HepG2 (cell line): ENCODE results near the gene THOC2. TPM values are rescaled to one million over a fixed set of nuclear protein-coding genes. Genes with fewer than 3 reads are reported as not detected.

ENCODE experiments used
- ATAC-seq: fragments of 200-7000 bp; cut with Tn5 transposase; 3 replicates; pipeline ENCODE4 v1.9.1; 2020; ENCODE audit warnings: mild to moderate bottlenecking, moderate library complexity
- BruUV-seq: library from RNA; stranded (reverse); fragments of 400-500 nt; replicated peaks from 2 replicates; lab custom pipeline; 2021; lab: Mats Ljungman, UMichigan
- CTCF ChIA-PET: fragments of 300-600 bp; formaldehyde crosslinking; extraction: SDS; loops from one replicate; lab custom pipeline; 2021; ENCODE audit warnings: low total read pairs, inconsistent platforms, low intra/inter-chr PET ratio; lab: Yijun Ruan, JAX
- POLR2A ChIA-PET: fragments of 350-600 bp; sonication (Branson Sonifier 250); formaldehyde crosslinking; loops from one replicate; lab custom pipeline; 2020; ENCODE audit warnings: antibody characterized with exemption, inconsistent platforms; lab: Yijun Ruan, JAX
- DNase-seq: peaks from one replicate; pipeline ENCODE4 v3.0.0-alpha.2; 2015; ENCODE audit warnings: low spot score
- FAIRE-seq: peaks from 3 replicates; lab custom pipeline; 2011; peaks lifted over from hg19 to GRCh38; lab: Jason Lieb, UNC
- H2AFZ ChIP-seq: one replicate; pipeline ENCODE4 v1.6.1; 2011; ENCODE audit warnings: low read length, inconsistent platforms
- H3K27ac ChIP-seq: fragments of 300-600 bp; 3 replicates; pipeline ENCODE4 v1.8.0; 2011; ENCODE audit warnings: mixed run types, mild to moderate bottlenecking, mixed read lengths, low read length, inconsistent platforms; ENCODE audit not compliant: insufficient read depth; ENCODE audit errors: extremely low read length
- H3K27me3 ChIP-seq, 2 experiments: fragments of 200-600 bp in 1 of 2; 2 replicates in 1 of 2; 3 replicates in 1 of 2; pipeline versions ENCODE4 v1.6.0 to v1.8.0; 2011; ENCODE audit warnings: low read length in 2 of 2, mild to moderate bottlenecking in 2 of 2, moderate library complexity in 2 of 2, inconsistent platforms in 1 of 2; ENCODE audit not compliant: insufficient read depth in 2 of 2, control insufficient read depth in 1 of 2
- H3K36me3 ChIP-seq, 2 experiments: fragments of 200-600 bp in 1 of 2; replicated peaks in 1 of 2; 2 replicates in 1 of 2; 3 replicates in 1 of 2; pipeline versions ENCODE4 v1.5.1 to v1.8.0; 2011; ENCODE audit warnings: low read length in 2 of 2, inconsistent platforms in 1 of 2; ENCODE audit not compliant: insufficient read depth in 2 of 2, control insufficient read depth in 1 of 2
- H3K4me1 ChIP-seq: 2 replicates; pipeline ENCODE4 v1.5.1; 2012; ENCODE audit warnings: low read length, inconsistent platforms; ENCODE audit not compliant: insufficient read depth
- H3K4me2 ChIP-seq: 2 replicates; pipeline ENCODE4 v1.6.0; 2011; ENCODE audit warnings: low read depth, low read length, inconsistent platforms
- H3K4me3 ChIP-seq, 3 experiments: fragments of 200-600 bp in 1 of 3; sonication (generic), shearing (Covaris generic) in 1 of 3; replicated peaks in 1 of 3; 2 replicates each; pipeline ENCODE4 v1.5.1; 2011 to 2016; ENCODE audit warnings: low read length in 3 of 3, inconsistent platforms in 2 of 3, low read depth in 2 of 3, mild to moderate bottlenecking in 2 of 3, control low read depth in 1 of 3, mixed read lengths in 1 of 3; ENCODE audit not compliant: insufficient read depth in 1 of 3
- H3K79me2 ChIP-seq: one replicate; pipeline ENCODE4 v1.6.1; 2011; ENCODE audit warnings: low read length, inconsistent platforms; ENCODE audit not compliant: insufficient read depth
- H3K9ac ChIP-seq: 2 replicates; pipeline ENCODE4 v1.6.0; 2011; ENCODE audit warnings: mild to moderate bottlenecking, low read depth, low read length, inconsistent platforms; ENCODE audit not compliant: insufficient read depth
- H3K9me3 ChIP-seq: 2 replicates; pipeline ENCODE4 v1.5.1; 2012; ENCODE audit warnings: mild to moderate bottlenecking, low read length
- H4K20me1 ChIP-seq: 2 replicates; pipeline ENCODE4 v1.6.0; 2011; ENCODE audit warnings: inconsistent platforms, mild to moderate bottlenecking, low read length, moderate library complexity; ENCODE audit not compliant: insufficient read depth
- ADNP ChIP-seq: sonication (generic); formaldehyde crosslinking; IDR thresholded peaks from 2 replicates; pipeline ENCODE4 v1.4.0; 2020; ENCODE audit warnings: missing genetic modification reagents
- BRCA1 ChIP-seq: sonication (generic); formaldehyde crosslinking; IDR thresholded peaks from 2 replicates; pipeline ENCODE4 v1.4.0; 2020; ENCODE audit warnings: missing genetic modification reagents
- CENPBD1 ChIP-seq: sonication (generic); formaldehyde crosslinking; IDR thresholded peaks from 2 replicates; pipeline ENCODE4 v1.8.0; 2022; ENCODE audit warnings: missing genetic modification reagents, low read depth, mild to moderate bottlenecking, borderline replicate concordance
- CSRNP1 ChIP-seq: sonication (generic); formaldehyde crosslinking; IDR thresholded peaks from 2 replicates; pipeline ENCODE4 v1.8.1; 2023; ENCODE audit warnings: mild to moderate bottlenecking, missing genetic modification reagents
- CSRNP2 ChIP-seq: sonication (generic); formaldehyde crosslinking; conservative IDR thresholded peaks from 2 replicates; pipeline ENCODE4 v1.8.0; 2022; ENCODE audit warnings: low read depth, missing genetic modification reagents
- E2F1 ChIP-seq: sonication (generic); formaldehyde crosslinking; IDR thresholded peaks from 2 replicates; pipeline ENCODE4 v1.5.0; 2020; ENCODE audit warnings: missing genetic modification reagents
- MYNN ChIP-seq: sonication (generic); formaldehyde crosslinking; IDR thresholded peaks from 2 replicates; pipeline ENCODE4 v1.4.0; 2020; ENCODE audit warnings: mild to moderate bottlenecking, low read depth, missing genetic modification reagents
- NR2F6 ChIP-seq, 2 experiments: IDR thresholded peaks; 2 replicates each; pipeline ENCODE4 v1.6.1; 2016; ENCODE audit warnings: antibody characterized with exemption in 1 of 2, mild to moderate bottlenecking in 1 of 2
- RBM22 ChIP-seq: fragments of 200-400 bp; formaldehyde crosslinking; optimal IDR thresholded peaks from 2 replicates; pipeline ENCODE3; 2017; ENCODE audit warnings: mild to moderate bottlenecking, low read length, moderate library complexity
- SMAD9 ChIP-seq: sonication (generic); formaldehyde crosslinking; IDR thresholded peaks from 2 replicates; pipeline ENCODE4 v1.5.1; 2020; ENCODE audit warnings: mild to moderate bottlenecking, missing genetic modification reagents
- ZBTB42 ChIP-seq: sonication (generic); formaldehyde crosslinking; IDR thresholded peaks from 2 replicates; pipeline ENCODE4 v1.5.0; 2020; ENCODE audit warnings: mild to moderate bottlenecking, missing genetic modification reagents
- ZNF512 ChIP-seq: sonication (generic); formaldehyde crosslinking; IDR thresholded peaks from 2 replicates; pipeline ENCODE4 v1.4.0; 2020; ENCODE audit warnings: mild to moderate bottlenecking, missing genetic modification reagents
- ZNF605 ChIP-seq: sonication (generic); formaldehyde crosslinking; IDR thresholded peaks from 2 replicates; pipeline ENCODE4 v1.8.0; 2022; ENCODE audit warnings: mild to moderate bottlenecking, missing genetic modification reagents
- ZNF775 ChIP-seq: sonication (generic); formaldehyde crosslinking; IDR thresholded peaks from 2 replicates; pipeline ENCODE4 v1.4.0; 2020; ENCODE audit warnings: missing genetic modification reagents, mild to moderate bottlenecking, moderate library complexity, borderline replicate concordance
- ZNF800 ChIP-seq: sonication (generic); formaldehyde crosslinking; IDR thresholded peaks from 2 replicates; pipeline ENCODE4 v1.4.0; 2020; ENCODE audit warnings: missing genetic modification reagents
- WGBS: methylation state at CpG from one replicate; pipeline ENCODE4 v1.1.6; 2017; ENCODE audit warnings: low lambda C conversion rate; 5-methylcytosine and 5-hydroxymethylcytosine counted together
- in situ Hi-C: cut with HindIII; loops from 2 replicates; pipeline ENCODE4 v1.10.0; 2017; ENCODE audit warnings: low pct_unique_long_range_greater_than_20kb; ENCODE audit not compliant: extremely low pct_ligation_motif_present
- intact Hi-C: fragments of 100-400 bp; cut with micrococcal nuclease; formaldehyde crosslinking; loops from one replicate; pipeline ENCODE4 v1.10.0; 2022; ENCODE audit not compliant: unreplicated experiment
- polyA plus RNA-seq, 8 experiments: library from polyadenylated mRNA; depleted of rRNA in 3 of 8; stranded (reverse) in 7 of 8; unstranded in 1 of 8; fragments of >200 nt; fragmentation: Illumina TruSeq in 4 of 8; extraction: Trizol in 4 of 8; gene quantifications; 2 replicates each; pipeline versions ENCODE4 v1.2.1 to v1.2.3, GENCODE V29; 2011 to 2016; ENCODE audit warnings: low read depth in 4 of 8, missing spikeins in 1 of 8, mixed read lengths in 1 of 8; ENCODE audit not compliant: insufficient read depth in 1 of 8
- total RNA-seq, 5 experiments: library from RNA; depleted of rRNA; stranded (reverse); fragments of >200 nt; fragmentation: Illumina TruSeq; extraction: Trizol; gene quantifications; 2 replicates each; pipeline ENCODE4 v1.2.3, GENCODE V29; 2016; ENCODE audit warnings: low read depth in 1 of 5

THOC2 gene
- total and polyA plus RNA-seq, 2 of the 13 experiments (the other 11 are each of a cell fraction or from before 2014, with no cell fraction given) = 87.1 to 101 TPM

- CTCF ChIA-PET = no interaction called here
- Histone ChIP-seq H3K27me3 (no peaks in the 10 kb centered on the region), H3K9ac (no peak overlapping the region), H3K36me3 (no peaks in the 10 kb centered on the region), H2AFZ (no peak overlapping the region), H3K4me1 (peaks cover 56% of the 10 kb centered on the region), H3K4me2 (no peak overlapping the region), H3K27ac (no peak overlapping the region), H3K79me2 (no peaks in the 10 kb centered on the region), H3K4me3 (no peak overlapping the region), H3K9me3 (no peaks in the 10 kb centered on the region), H4K20me1 (no peaks in the 10 kb centered on the region)
- DNase-seq (no peak), FAIRE-seq (no peak), ATAC-seq (no peak)
- BruUV-seq = no TSS peak
- in situ Hi-C loops = no loop called here
- 74% methylated on average over 3 of the region's 3 CpGs for WGBS
- POLR2A ChIA-PET = no interaction called here
- intact Hi-C loops = no loop called here
- no peak for TF ChIP-seq E2F1
- no peak for TF ChIP-seq NR2F6 (IDR thresholded peaks at IDR 0.05)
- TF ChIP-seq NR2F6 (CRISPR knock-in tag; IDR thresholded peaks at IDR 0.05) = no peak
- TF ChIP-seq ZNF800 (CRISPR knock-in tag) = no peak
- no peak for TF ChIP-seq MYNN (CRISPR knock-in tag)
- TF ChIP-seq CSRNP2 (CRISPR knock-in tag) = no peak
- TF ChIP-seq BRCA1 (CRISPR knock-in tag) = no peak
- no peak for TF ChIP-seq CSRNP1 (CRISPR knock-in tag)
- TF ChIP-seq RBM22 = no peak
- TF ChIP-seq CENPBD1 (CRISPR knock-in tag) = no peak
- no peak for TF ChIP-seq ZBTB42 (CRISPR knock-in tag)
- TF ChIP-seq ZNF775 (CRISPR knock-in tag) = no peak
- TF ChIP-seq ZNF605 (CRISPR knock-in tag) = no peak
- TF ChIP-seq SMAD9 (CRISPR knock-in tag) = no peak
- no peak for TF ChIP-seq ADNP (CRISPR knock-in tag)
- TF ChIP-seq ZNF512 (CRISPR knock-in tag) = no peak
Measured at GRCh38 chrX:123740536-123740935, 7.7 kb upstream of the THOC2 start.
